HG02884 (cell line): ENCODE results near the gene AGPS.
"Not testable (repeated sequence)": the region's sequence is repeated elsewhere in the genome, so short reads cannot be mapped to it uniquely, and the experiment has no call there.

Source experiments
- ATAC-seq: cut with Tn5 transposase; IDR thresholded peaks from one replicate; pipeline ENCODE4 v1.9.1; 2021; ENCODE audit warnings: mild to moderate bottlenecking, moderate library complexity; ENCODE audit not compliant: unreplicated experiment

The AGPS gene

GRCh38 chr2:177413703-177414102 lies 21.1 kb downstream of the AGPS start:
- ATAC-seq: no peak

DNA sequence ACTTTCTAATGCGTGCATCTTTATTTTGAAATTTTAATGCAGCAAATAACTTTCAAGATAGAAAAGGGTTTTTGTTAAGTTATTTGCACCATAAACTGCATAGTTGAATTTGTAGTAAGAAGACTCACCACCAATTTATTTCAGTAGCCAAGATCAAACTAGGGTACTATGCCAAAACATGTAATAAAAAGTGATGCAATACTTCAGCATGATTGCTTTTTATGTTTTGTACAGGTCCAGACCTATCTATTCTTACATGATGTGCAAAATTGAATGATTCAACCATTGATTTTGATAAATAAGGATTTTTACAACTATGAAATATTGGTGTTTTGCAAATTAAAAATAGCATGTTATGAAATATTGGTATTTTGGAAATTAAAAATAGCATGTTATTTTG lies 26.7 kb downstream of the AGPS start:
- no peak for ATAC-seq

GRCh38 chr2:177422271-177422670 lies 29.7 kb downstream of the AGPS start:
- ATAC-seq: no peak

DNA sequence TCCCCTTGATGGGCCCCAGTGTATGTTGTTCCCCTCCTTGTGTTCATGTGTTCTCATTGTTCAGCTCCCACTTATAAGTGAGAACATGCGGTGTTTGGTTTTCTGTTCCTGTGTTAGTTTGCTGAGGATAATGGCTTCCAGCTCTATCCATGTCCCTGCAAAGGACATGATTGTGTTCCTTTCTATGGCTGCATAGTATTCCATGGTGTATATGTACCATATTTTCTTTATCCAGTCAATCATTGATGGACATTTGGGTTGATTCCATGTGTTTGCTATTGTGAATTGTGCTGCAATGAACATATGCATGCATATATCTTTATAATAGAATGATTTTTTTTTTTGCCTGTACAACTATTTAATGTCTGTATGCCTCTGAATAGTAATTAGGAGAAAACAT lies 31.5 kb downstream of the AGPS start:
- ATAC-seq: not testable (repeated sequence)

DNA sequence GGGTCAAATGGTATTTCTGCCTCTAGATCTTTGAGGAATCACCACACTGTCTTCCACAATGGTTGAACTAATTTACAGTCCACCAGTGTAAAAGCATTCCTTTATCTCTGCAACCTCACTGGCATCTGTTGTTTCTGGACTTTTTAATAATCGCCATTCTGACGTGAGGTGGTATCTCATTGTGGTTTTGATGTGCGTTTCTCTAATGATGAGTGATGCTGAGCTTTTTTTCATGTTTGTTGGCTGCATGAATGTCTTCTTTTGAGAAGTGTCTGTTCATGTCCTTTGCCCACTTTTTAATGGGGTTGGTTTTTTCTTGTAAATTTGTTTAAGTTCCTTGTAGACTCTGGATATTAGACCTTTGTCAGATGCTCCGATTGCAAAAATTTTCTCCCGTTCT lies 32.0 kb downstream of the AGPS start:
- not testable (repeated sequence) for ATAC-seq

GRCh38 chr2:177427316-177427715 lies 34.7 kb downstream of the AGPS start:
- no peak for ATAC-seq

GRCh38 chr2:177427936-177428335 lies 35.4 kb downstream of the AGPS start:
- ATAC-seq: not testable (repeated sequence)

- ATAC-seq: no peak
These were observed 37.2 kb downstream of the AGPS start for GRCh38 chr2:177429688-177430325.

DNA sequence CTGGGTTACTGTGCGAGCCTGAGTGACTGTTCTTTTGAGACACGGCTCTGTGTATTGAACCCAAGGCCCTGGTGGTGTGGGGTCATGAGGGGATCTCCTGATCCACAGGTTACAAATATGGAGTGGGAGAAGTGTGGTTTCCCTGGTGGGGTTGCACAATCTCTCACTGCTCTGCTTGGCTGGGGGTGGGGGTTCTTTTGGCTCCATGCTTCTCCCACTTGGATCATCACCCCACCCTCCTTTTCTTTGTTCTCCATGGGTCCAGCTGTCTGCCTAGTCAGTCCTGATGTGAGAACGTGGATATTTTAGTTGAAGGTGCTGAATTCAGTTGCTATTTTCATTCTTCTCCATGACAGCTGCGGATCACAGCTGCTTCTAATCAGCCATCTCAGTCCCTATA lies 37.8 kb downstream of the AGPS start:
- ATAC-seq: no peak

DNA sequence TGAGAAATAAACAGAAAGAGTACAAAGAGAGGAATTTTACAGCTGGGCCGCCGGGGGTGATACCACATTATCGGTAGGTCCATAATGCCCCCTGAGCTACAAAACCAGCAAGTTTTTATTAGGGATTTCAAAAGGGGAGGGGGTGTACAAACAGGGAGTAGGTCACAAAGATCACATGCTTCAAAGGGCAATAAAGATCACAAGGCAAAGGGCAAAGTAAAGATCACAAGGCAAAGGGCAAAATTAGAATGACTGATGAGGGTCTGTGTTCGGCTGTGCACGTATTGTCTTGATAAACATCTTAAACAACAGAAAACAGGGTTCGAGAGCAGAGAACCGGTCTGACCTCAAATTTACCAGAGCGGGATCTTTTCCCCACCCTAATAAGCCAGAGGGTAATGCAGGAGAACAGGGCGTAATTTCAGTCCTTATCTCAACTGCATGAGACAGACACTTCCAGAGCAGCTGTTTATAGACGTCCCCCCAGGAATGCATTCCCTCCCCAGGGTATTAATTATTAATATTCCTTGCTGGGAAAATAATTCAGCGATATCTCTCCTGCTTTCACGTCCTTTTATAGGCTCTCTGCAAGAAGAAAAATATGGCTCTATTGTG lies 38.6 kb downstream of the AGPS start:
- not testable (repeated sequence) for ATAC-seq

GRCh38 chr2:177432703-177433102 lies 40.1 kb downstream of the AGPS start:
- no peak for ATAC-seq

- no peak for ATAC-seq
These were observed 40.8 kb downstream of the AGPS start for GRCh38 chr2:177433402-177433801.

GRCh38 chr2:177434475-177434874 lies 41.9 kb downstream of the AGPS start:
- no peak for ATAC-seq

- ATAC-seq: no peak
These were observed 52.6 kb downstream of the AGPS start for GRCh38 chr2:177445200-177445599.

- ATAC-seq: no peak
These were observed 55.5 kb downstream of the AGPS start for GRCh38 chr2:177448031-177448430.

- ATAC-seq: no peak
These were observed 56.6 kb downstream of the AGPS start for GRCh38 chr2:177449159-177449558.

- no peak for ATAC-seq
These were observed 62.6 kb downstream of the AGPS start for GRCh38 chr2:177455187-177455586.

GRCh38 chr2:177459756-177460155 lies 67.2 kb downstream of the AGPS start:
- not testable (repeated sequence) for ATAC-seq

- ATAC-seq: no peak
These were observed 68.5 kb downstream of the AGPS start for GRCh38 chr2:177460973-177461585.

DNA sequence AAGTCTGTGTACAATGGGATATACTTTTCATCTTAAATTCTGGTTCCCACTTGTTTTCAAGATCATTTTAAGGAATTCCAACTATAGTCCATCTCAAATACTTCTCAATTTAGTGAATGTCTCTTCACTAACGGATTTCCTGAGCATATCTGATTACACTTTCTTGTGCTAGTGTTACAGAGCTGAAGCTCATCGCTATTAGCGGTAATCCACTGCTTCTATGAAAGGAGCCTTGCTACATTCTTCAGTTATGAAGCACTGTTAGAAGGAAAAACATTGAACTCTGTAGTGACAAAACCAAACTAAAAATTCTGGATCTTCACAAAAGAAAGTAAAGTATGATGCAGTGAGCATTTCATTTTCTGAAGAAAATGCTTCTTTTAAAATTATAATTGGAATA lies 72.0 kb downstream of the AGPS start:
- ATAC-seq: no peak

GRCh38 chr2:177465400-177466138 lies 73.0 kb downstream of the AGPS start:
- no peak for ATAC-seq
